ENCODE data around the gene ETFA.
A peak's percentile ranks its signal among the peaks of the same experiment; 100 is the strongest.

Gene ETFA

DNA sequence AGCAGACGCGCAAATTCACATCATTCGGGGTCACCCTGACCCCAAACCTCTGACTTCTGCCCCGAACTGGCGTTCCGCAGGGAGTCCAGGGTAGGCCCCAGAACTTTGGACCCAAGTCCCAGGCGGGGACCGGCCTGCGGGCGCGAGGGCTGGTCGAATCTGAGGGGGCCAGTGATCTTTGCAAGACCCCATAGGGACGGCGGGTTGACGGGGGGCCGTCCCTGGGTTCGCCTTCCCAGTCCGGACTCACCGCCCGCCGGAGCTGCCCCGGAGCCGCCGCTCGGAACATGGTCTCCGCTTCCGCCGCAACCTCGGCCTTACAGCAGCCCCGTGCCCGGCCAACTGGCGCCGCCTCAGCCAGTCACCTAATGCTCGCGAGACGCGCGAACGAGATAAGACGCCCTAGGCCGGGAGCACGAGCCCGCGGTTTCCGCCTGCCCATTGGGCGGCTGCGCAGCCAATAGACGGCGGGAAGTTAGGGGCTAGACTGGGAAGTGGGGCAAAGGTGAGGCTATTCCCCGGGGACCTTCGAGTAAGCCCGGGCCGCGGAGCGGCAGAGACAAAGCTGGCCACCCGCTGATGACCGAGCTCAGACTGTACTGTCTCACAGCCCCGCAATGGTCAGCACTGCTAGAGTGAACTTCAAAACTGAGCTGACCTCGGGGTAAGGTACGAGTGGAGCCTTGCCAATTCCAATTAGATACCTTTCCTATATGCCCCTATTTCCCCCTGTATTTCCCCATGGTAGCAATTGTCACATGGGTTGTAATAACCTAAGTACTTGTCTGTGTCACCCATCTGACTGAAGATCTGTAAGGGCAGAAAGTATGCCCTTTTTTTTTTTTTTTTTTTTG lies at the start of gene ETFA:
TSS of gene ETFA (minus strand) at position 370 of the 854 bp plus-strand sequence. CDS start at position 289, 81 bp downstream.
- DNase-seq = peak; percentile 98

DNA sequence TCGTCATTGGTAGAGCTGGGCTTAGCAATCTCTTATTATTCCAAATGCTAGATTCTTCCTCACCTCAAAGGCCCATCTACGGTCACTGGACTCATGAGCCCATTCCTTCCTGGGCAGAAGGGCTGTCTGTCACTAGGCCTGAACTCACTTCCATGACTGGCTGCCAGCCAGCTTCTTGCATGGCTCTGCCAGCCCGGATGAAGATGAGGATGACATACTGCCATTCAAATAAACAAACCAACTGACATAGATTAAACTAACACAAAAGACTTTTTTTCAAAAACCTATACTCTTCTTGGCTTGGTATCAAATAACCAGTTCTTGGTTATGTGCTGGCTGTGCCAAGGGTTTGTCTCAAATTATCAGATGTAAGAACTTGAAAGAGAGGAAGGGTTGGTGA lies 49.1 kb upstream of the ETFA start:
- no peak for DNase-seq

DNA sequence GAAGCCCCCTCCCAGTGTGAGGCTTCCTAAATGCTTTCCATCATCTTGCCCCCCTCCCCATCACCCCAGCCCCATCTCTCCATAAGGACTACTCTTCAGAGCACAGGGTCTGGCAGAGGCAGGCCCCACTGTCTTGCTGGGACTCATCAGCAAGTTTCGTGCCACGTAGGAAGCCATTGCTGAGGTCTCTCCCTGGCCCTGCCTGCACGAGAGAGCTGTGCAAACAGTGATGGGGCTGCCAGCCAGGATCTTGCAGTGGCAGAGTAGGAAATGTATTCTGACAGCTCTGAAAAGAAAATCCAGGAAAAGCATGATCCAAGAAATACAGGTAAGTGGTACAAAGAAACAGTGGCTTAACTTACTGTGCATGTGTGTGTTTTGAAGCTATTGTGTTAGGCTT lies 47.9 kb upstream of the ETFA start:
- no peak for DNase-seq

DNA sequence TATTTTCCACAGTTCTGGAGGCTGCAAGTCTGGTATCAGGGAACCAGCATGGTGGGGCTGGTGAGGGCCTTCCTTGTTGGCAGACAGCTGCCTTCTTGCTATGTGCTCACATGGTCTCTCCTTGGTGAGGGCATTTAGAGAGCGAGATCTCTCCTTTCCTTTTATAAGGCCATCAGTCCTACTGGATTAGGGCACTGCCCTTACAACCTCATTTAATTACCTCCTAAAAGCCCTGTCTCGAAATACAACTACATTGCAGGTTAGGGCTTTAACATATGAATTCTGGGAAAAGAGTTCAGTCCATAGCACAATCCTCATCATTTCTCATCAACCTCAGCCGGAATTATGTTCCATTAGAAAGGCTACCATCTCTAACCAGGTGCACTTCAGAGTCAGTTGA lies 47.2 kb upstream of the ETFA start:
- no peak for DNase-seq

DNA sequence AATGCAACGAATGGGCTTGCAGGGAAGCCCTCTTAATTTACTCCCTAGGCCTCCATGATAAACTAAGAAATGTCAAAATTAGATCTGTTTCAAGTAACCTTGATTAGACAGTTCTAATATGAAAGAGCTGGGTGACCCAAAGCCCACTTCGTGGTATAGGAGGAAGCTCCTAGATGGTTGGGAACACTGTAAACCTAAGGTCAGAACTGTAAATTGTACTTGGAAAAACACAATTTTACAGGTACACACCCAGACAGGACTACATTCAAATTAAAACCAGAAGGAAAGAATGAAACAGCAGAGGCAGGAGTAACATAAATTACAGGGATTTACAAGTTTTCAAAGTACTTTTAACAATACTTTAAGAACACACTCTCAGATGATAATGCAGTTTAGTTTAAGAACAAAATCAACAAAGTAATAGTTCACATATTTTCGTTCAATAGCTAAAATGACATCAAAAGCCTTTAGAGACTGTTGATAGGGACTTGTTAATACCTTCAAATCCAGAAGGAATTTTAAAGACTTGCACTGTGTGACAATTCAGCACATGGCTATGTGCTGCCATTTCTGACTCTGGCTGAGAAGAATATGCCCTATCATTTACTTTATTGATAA lies 43.7 kb upstream of the ETFA start:
- no peak for DNase-seq

DNA sequence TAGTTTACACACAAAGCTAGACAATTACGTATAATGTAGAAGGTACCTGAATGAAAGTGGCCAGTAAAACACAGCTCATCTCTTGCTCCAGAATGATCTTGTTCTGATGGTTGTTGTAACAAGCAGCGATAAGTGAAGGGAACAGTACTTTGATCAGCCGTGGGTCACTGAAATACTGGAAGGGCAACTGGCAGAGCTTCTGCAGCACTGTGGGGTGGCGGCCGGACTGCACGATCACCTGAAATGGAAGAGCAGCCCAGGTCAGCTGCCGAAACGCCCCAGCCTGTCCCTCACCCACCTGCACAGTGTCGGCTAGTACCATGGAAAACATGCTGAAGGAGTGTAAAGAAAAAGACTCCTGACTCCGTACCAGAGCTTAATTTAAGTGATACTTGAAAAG lies 42.6 kb upstream of the ETFA start:
- no peak for DNase-seq

DNA sequence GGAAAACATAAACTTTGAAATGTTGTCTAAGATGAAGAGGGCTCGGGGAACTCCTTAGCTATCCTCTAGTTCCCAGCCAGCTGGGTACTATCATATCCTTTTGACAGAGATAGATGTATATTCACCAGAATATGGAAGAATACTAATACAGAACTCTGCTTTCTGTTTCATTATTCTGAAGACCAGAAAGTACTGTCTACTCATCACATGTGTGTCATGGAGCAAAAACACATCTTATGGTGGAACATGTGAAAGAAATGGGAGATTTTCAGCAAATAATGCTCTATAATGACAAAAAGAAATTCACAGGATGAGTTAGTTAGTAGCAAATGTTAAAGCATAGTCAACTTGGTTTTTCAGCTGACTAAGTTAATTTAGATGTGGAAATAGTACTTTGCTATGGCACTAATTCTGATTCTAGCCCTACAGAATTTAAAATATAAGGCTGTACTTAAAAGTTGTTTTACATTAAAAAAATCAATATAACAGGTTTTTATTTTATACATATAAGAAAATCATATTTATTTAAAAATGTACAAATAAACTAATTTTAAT lies 41.8 kb upstream of the ETFA start:
- no peak for DNase-seq

DNA sequence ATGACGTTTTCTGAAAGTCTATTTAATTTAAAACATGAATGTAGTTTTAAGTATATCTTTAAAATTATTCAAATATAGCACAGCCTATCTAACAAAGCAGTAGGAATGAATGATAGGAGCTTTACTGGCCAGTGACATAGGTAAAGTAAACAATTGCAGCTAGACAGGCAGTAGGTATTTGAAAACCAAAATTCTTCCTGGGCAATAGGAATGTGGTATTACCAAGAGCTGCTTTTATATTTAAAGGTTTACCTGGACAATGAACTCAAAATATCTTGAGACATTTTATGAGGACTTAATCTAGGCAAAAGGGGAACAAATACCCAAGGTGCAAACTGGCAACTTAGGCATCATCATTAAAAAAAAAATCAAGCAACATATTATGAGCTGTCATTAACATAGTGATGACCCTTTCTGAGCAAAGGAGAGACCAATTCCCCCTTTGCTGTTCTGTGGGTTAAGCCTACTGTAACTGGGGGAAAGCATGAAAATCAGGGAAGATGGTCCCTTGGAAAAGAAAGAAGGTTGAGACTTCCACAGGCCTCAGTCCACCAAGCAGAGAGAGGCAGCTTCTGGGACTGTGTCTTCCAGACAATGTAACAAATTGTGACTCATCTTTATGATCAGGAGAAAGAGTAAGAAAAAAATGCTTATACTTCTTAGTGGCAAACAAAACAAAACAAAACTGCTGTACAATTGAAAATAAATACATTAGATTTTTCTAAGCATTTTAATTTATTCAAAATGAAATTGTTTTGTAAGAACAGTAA lies 38.2 kb upstream of the ETFA start:
- DNase-seq = no peak

DNA sequence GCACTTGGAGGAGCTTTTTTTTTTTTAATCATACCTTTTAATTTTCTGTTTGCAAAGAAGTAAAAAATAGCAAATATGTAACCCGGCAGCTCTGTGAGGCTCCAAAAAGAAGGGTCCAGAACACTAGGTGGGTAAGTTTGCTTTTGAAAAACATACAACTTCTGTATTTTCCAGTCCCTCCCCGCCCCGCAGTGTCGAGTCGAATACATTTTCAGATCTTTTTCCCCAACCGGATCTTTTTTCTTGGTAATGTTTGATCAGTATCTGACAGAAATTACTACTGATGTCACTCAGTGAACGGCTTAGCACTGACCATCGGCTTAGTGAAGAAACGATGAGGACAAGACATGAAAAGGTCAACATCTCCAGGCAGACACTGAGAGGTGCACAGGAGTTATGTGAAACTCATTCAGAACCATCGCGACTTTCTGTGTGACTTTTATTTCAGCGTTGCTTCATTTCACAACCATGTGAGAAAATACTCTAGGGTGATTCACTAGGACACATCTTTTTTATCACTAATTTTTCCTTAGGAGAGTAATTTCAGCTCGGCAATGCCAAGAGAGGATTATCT lies 36.3 kb upstream of the ETFA start:
- no peak for DNase-seq

DNA sequence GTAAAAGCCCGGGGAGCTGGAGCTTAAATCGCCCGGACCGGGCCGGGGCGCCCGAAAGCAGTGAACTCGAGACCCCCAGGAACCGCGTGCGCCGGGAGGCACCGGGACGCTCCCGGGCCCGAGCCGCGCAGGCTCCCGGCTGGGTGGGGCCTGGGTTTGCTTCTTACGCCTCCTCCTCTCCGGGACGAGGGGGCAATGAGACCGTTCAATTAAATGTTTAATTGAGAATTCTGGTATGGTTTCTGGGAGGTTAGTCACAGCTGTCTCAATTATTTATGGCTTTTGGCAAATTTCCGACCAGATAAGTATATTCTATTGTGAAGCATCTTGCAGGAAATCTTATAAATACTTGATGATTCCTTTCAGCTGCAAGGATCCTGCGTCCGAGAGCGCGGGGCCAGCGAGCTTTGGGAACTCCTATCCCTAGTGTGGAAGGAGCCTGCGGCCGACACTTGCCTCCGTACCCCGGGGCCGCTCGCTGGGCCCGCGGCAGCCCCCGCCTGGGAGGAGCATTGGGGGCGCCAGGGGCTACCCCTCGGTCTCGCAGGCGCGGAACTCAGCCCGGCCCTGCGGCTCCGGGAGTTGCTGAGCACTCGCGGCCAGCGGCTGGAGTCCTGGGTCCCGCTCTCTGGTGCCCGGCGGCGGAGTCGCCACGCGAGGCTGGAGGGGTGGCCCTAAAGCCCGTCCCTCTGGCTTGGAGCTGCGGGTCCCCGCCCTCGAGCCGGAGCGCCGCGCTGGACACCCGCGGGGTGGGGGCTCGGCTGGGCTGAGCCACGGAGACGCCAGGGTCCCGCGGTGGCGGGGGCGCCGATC lies 35.6 kb upstream of the ETFA start:
- peak; percentile 32 for DNase-seq

DNA sequence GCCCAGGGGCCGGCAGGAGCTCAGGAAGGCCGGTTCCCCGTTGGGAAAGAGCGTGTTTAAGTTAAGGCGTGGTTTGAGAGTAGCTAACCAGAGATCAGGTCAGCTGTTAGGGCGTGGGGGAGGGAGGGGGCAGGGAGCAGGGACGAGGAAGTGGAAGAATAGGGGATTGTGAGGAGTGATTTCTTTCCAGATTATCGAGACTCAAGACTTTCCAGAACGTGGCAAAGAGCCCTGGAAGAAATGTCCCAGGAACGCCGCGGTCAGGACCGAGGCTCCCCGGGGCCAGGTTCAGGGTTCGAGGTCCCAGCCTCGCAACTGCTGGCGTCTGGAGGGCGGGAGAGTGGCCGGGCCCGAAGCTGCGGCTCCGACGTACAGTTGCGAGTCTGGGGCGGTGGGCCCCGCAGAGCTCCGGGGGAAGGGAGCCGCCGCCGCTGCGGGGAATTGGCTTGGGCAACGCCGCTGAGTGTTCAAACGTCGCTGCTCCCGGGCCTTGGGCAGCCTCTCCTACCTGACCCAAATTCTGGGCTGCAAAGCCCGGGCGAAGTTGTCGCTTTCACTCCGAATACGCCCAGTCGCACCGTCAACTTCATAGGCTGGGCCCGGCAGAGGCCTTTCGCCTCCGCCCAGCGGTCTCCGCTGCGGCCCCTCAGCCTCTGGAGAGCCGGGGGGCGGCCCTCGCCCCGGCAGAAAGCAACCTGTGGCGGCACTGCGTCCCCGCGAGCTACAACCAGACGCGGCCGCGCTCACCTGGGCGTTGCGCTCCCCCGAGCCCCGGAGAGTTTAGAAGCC lies 34.8 kb upstream of the ETFA start:
- DNase-seq = peak; percentile 27

DNA sequence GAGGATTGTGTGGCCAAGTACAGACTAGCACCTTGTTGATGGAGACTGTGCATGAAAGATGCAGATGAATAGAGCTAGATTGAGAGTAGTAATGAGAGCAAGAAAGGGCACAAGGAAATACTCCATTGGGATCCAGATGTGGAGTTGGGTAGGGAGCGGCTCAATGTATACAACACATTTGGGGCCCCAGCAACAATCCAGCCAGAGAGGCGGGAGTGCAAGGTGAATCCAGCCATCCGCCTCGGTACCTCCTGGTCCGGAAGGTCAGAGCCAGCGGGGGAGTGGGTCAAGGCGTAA lies 34.3 kb upstream of the ETFA start:
- no peak for DNase-seq

DNA sequence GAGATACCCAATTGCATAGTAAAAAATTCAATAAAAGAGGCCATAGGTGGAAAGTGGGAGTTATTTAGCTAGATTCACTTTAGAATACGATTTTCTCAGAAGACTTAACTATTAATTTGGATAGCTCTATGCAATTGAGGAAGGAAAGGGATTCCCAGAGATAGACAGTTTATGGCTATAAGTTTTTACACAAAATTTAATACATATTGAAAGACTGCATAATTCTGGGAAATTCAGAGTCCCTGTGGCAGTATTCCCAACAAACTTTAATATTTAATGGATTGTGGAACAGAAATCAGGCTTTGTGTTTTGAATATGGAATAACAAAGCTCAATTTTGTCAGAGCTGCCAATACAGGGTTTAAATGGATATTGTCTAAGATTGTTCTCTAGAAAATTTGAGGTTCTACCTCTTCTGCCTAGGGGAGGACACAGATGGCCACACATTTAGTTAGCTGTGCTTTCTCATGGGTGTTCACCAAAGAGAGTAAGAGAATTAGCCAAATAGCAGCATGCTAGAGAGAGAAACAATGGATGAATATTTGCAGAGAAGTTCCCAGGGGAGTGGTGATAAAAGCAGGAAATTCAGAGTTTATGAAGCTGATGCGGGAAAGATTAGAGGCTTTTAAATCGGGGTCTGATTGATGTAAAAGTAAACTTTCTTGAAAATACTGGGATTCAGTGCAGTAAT lies 33.8 kb upstream of the ETFA start:
- no peak for DNase-seq

DNA sequence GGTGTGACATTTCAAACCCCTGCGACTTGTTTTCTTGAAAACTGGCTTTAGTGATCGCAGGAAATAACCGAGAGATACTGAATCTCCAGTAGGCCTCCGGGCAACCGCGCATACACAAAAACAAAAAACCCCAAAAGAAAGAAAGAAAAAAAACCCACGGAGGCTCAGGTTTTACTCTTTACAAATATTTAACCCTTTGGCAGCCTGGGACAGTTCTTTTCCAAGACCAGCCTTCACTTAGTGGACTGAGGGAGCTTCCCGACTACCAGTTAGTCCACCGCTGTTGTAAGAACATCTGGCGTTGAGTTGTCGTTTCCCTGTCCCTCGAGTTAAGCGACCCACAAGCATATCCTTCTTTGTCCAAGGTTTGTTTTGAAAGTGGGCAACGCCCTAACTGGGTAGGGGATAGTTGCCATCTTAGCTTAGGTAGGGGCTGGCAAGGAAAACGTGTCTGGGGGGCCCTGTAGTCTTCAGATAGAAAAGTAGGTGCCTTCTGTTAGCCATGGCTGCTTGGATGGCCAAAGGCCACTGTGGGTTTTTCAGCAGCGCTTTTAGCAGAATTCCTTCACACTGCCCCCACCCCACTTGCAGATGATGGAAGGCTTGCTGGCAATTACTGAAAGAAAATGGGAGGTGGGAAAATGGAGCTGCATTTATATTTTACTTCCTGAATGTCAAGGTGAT lies 32.2 kb upstream of the ETFA start:
- DNase-seq = peak; percentile 9

DNA sequence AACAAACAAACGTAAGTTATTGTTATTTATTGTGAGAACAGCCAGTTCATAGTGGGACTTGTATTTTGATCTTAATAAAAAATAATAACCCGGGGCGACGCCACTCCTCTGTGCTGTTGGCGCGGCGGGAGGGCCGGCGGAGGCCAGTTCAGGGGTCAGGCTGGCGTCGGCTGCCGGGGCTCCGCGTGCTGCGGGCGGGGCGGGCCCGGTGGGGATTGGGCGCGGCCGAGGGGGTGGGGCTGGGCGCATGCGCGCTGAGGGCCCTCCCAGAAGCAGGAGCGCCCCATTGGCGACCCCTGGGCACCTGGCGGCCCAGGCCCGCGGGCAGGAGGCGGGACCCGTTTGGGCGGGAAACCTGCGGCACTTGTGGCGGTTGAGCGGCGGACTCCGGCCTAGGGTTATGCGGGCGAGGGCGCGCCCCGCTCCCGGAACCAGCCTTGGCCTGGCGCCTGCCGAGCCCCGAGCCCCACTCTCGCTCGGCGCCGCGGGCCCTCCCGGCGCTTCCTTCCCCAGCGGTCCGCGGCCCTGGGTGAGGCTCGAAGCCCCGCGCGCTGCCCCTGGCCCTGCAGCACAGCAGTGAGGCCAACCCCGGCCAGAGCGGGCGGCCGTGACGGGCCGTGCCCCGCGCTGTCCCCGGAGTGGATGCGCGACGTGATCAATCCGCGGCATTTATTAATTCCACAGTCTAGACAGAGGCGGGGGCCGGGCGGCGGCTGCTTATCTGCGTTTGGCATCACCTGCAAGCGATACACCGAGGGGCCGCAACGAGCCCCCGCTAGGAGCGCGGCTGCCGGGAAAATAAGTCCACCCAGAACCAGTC lies 31.3 kb upstream of the ETFA start:
- peak; percentile 11 for DNase-seq

DNA sequence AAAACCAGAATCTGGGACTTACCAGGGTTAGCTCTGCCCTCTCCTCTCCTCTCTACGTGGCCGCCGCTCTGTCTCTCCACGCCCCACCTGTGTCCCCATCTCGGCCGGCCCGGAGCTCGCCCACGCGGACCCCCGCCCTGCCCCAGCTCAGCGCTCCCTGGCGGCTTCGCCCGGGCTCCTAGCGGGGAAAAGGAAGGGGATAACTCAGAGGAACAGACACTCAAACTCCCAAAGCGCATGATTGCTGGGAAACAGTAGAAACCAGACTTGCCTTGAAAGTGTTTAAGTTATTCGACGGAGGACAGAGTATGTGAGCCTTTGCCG lies 30.8 kb upstream of the ETFA start:
- no peak for DNase-seq

DNA sequence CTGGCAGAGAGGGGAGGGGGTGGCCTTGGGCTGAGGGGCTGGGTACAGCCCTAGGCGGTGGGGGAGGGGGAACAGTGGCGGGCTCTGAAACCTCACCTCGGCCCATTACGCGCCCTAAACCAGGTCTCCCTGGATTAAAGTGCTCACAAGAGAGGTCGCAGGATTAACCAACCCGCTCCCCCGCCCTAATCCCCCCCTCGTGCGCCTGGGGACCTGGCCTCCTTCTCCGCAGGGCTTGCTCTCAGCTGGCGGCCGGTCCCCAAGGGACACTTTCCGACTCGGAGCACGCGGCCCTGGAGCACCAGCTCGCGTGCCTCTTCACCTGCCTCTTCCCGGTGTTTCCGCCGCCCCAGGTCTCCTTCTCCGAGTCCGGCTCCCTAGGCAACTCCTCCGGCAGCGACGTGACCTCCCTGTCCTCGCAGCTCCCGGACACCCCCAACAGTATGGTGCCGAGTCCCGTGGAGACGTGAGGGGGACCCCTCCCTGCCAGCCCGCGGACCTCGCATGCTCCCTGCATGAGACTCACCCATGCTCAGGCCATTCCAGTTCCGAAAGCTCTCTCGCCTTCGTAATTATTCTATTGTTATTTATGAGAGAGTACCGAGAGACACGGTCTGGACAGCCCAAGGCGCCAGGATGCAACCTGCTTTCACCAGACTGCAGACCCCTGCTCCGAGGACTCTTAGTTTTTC lies 30.2 kb upstream of the ETFA start:
- DNase-seq = peak; percentile 17

DNA sequence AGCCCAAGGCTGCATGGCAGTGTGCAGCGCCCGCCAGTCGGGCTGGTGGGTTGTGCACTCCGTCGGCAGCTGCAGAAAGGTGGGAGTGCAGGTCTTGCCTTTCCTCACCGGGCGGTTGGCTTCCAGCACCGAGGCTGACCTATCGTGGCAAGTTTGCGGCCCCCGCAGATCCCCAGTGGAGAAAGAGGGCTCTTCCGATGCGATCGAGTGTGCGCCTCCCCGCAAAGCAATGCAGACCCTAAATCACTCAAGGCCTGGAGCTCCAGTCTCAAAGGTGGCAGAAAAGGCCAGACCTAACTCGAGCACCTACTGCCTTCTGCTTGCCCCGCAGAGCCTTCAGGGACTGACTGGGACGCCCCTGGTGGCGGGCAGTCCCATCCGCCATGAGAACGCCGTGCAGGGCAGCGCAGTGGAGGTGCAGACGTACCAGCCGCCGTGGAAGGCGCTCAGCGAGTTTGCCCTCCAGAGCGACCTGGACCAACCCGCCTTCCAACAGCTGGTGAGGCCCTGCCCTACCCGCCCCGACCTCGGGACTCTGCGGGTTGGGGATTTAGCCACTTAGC lies 29.6 kb upstream of the ETFA start:
- peak; percentile 70 for DNase-seq
